ENCODE data around the gene GRM8. TPM values are rescaled to one million over a fixed set of nuclear protein-coding genes. Genes with fewer than 3 reads are reported as not detected.
"Not testable (repeated sequence)": the region's sequence is repeated elsewhere in the genome, so short reads cannot be mapped to it uniquely, and the experiment has no call there.

Gene GRM8
- total RNA-seq, 2 donors from 2014 or later: not detected

GRCh38 chr7:126930166-126930565 lies 322.6 kb downstream of the GRM8 start:
- Mint-ChIP-seq H3K36me3 (ENCODE audit: low read depth) (no peaks in the 10 kb centered on the region), H3K27me3 (peaks cover 9% of the 10 kb centered on the region), H3K4me3 (no peak overlapping the region), H3K4me1 (no peaks in the 10 kb centered on the region), H3K9me3 (no peaks in the 10 kb centered on the region), H3K27ac (no peak overlapping the region)
- no peak for ATAC-seq (replicated peaks)

GRCh38 chr7:126924477-126924876 lies 328.3 kb downstream of the GRM8 start:
- H3K4me3 Mint-ChIP-seq: no peak overlapping the region
- ATAC-seq (replicated peaks): no peak
- H3K27me3 Mint-ChIP-seq: peaks cover 3% of the 10 kb centered on the region
- H3K4me1 Mint-ChIP-seq: no peaks in the 10 kb centered on the region
- H3K36me3 Mint-ChIP-seq (ENCODE audit: low read depth): no peaks in the 10 kb centered on the region
- H3K27ac Mint-ChIP-seq: no peak overlapping the region
- no peaks in the 10 kb centered on the region for H3K9me3 Mint-ChIP-seq

GRCh38 chr7:126911627-126912026 lies 341.1 kb downstream of the GRM8 start:
- H3K36me3 Mint-ChIP-seq (ENCODE audit: low read depth); ATAC-seq (replicated peaks); H3K27ac Mint-ChIP-seq; H3K27me3 Mint-ChIP-seq; H3K4me1 Mint-ChIP-seq; H3K9me3 Mint-ChIP-seq; H3K4me3 Mint-ChIP-seq: not testable (repeated sequence)

GRCh38 chr7:126908564-126908963 lies 344.2 kb downstream of the GRM8 start:
- H3K4me1 Mint-ChIP-seq; ATAC-seq (replicated peaks); H3K9me3 Mint-ChIP-seq; H3K27ac Mint-ChIP-seq; H3K36me3 Mint-ChIP-seq (ENCODE audit: low read depth); H3K4me3 Mint-ChIP-seq; H3K27me3 Mint-ChIP-seq: not testable (repeated sequence)

- ATAC-seq (replicated peaks); H3K27me3 Mint-ChIP-seq; H3K9me3 Mint-ChIP-seq; H3K27ac Mint-ChIP-seq; H3K4me1 Mint-ChIP-seq; H3K4me3 Mint-ChIP-seq; H3K36me3 Mint-ChIP-seq (ENCODE audit: low read depth): not testable (repeated sequence)
These were observed 345.1 kb downstream of the GRM8 start for GRCh38 chr7:126907657-126908056.

GRCh38 chr7:126905255-126905654 lies 347.5 kb downstream of the GRM8 start:
- peaks cover 10% of the 10 kb centered on the region for H3K27me3 Mint-ChIP-seq
- not testable (repeated sequence) for H3K4me1 Mint-ChIP-seq; H3K4me3 Mint-ChIP-seq; ATAC-seq (replicated peaks); H3K9me3 Mint-ChIP-seq; H3K27ac Mint-ChIP-seq; H3K36me3 Mint-ChIP-seq (ENCODE audit: low read depth)

- not testable (repeated sequence) for ATAC-seq (replicated peaks); H3K9me3 Mint-ChIP-seq; H3K36me3 Mint-ChIP-seq (ENCODE audit: low read depth); H3K4me1 Mint-ChIP-seq; H3K27ac Mint-ChIP-seq; H3K4me3 Mint-ChIP-seq
- peaks cover 15% of the 10 kb centered on the region for H3K27me3 Mint-ChIP-seq
These were observed 351.5 kb downstream of the GRM8 start for GRCh38 chr7:126901041-126901765.

- H3K4me3 Mint-ChIP-seq; ATAC-seq (replicated peaks); H3K36me3 Mint-ChIP-seq (ENCODE audit: low read depth); H3K27ac Mint-ChIP-seq; H3K27me3 Mint-ChIP-seq; H3K9me3 Mint-ChIP-seq; H3K4me1 Mint-ChIP-seq: not testable (repeated sequence)
These were observed 364.8 kb downstream of the GRM8 start for GRCh38 chr7:126887980-126888379.

- not testable (repeated sequence) for H3K27ac Mint-ChIP-seq; H3K36me3 Mint-ChIP-seq (ENCODE audit: low read depth); H3K9me3 Mint-ChIP-seq; H3K4me3 Mint-ChIP-seq; H3K27me3 Mint-ChIP-seq; H3K4me1 Mint-ChIP-seq; ATAC-seq (replicated peaks)
These were observed 365.2 kb downstream of the GRM8 start for GRCh38 chr7:126887560-126887959.

- not testable (repeated sequence) for H3K27me3 Mint-ChIP-seq; H3K36me3 Mint-ChIP-seq (ENCODE audit: low read depth); H3K4me3 Mint-ChIP-seq; H3K4me1 Mint-ChIP-seq; H3K9me3 Mint-ChIP-seq; H3K27ac Mint-ChIP-seq; ATAC-seq (replicated peaks)
These were observed 370.0 kb downstream of the GRM8 start for GRCh38 chr7:126882730-126883129.

GRCh38 chr7:126881908-126882307 lies 370.8 kb downstream of the GRM8 start:
- not testable (repeated sequence) for H3K4me1 Mint-ChIP-seq; H3K4me3 Mint-ChIP-seq; H3K27me3 Mint-ChIP-seq; H3K36me3 Mint-ChIP-seq (ENCODE audit: low read depth); H3K27ac Mint-ChIP-seq; ATAC-seq (replicated peaks); H3K9me3 Mint-ChIP-seq

- ATAC-seq (replicated peaks): no peak
- no peaks in the 10 kb centered on the region for H3K27me3 Mint-ChIP-seq
- no peaks in the 10 kb centered on the region for H3K4me1 Mint-ChIP-seq
- H3K9me3 Mint-ChIP-seq: no peaks in the 10 kb centered on the region
- no peak overlapping the region for H3K27ac Mint-ChIP-seq
- H3K4me3 Mint-ChIP-seq: no peak overlapping the region
- no peaks in the 10 kb centered on the region for H3K36me3 Mint-ChIP-seq (ENCODE audit: low read depth)
These were observed 371.4 kb downstream of the GRM8 start for GRCh38 chr7:126881315-126881714.

GRCh38 chr7:126876536-126876935 lies 376.2 kb downstream of the GRM8 start:
- H3K27me3 Mint-ChIP-seq: peaks cover 12% of the 10 kb centered on the region
- ATAC-seq (replicated peaks); H3K36me3 Mint-ChIP-seq (ENCODE audit: low read depth); H3K4me1 Mint-ChIP-seq; H3K4me3 Mint-ChIP-seq; H3K27ac Mint-ChIP-seq; H3K9me3 Mint-ChIP-seq: not testable (repeated sequence)

GRCh38 chr7:126856691-126857291 lies 395.9 kb downstream of the GRM8 start:
- Mint-ChIP-seq H3K36me3 (ENCODE audit: low read depth) (no peaks in the 10 kb centered on the region), H3K4me3 (no peak overlapping the region)
- ATAC-seq (replicated peaks): no peak

GRCh38 chr7:126845331-126845730 lies 407.4 kb downstream of the GRM8 start:
- no peaks in the 10 kb centered on the region for H3K36me3 Mint-ChIP-seq (ENCODE audit: low read depth)

More at GRCh38 chr7:126856691-126857291, 395.9 kb downstream of the GRM8 start:
- Mint-ChIP-seq H3K27me3 (peaks cover 9% of the 10 kb centered on the region), H3K27ac (no peak overlapping the region), H3K9me3 (no peaks in the 10 kb centered on the region), H3K4me1 (no peaks in the 10 kb centered on the region)

More at GRCh38 chr7:126845331-126845730, 407.4 kb downstream of the GRM8 start:
- no peak for ATAC-seq (replicated peaks)
- Mint-ChIP-seq H3K27ac (no peak overlapping the region), H3K4me3 (no peak overlapping the region), H3K9me3 (peaks cover 11% of the 10 kb centered on the region), H3K27me3 (peaks cover 4% of the 10 kb centered on the region), H3K4me1 (no peaks in the 10 kb centered on the region)

Data from activated T-helper 17 cell treated with anti-CD3 and anti-CD28 coated beads, Interleukin-2, amount 50 U/mL, for 72 hours (primary cell).